Esophagus (tissue), 2 donors: ENCODE results near the gene PDXK. TPM values are rescaled to one million over a fixed set of nuclear protein-coding genes. Genes with fewer than 3 reads are reported as not detected.

Experiments
- H3K27ac ChIP-seq, 2 donors: one replicate each; pipeline ENCODE4 v1.5.1; 2013; ENCODE audit warnings: low read depth in 2 of 2, mild to moderate bottlenecking in 2 of 2, inconsistent platforms in 1 of 2, low read length in 1 of 2, moderate library complexity in 1 of 2
- H3K27me3 ChIP-seq, 2 donors: one replicate each; pipeline ENCODE4 v1.6.1; 2013; ENCODE audit warnings: low read length in 2 of 2, control low read depth in 1 of 2, mild to moderate bottlenecking in 1 of 2; ENCODE audit not compliant: insufficient read depth in 2 of 2, control insufficient read depth in 1 of 2
- H3K36me3 ChIP-seq, 2 donors: one replicate each; pipeline ENCODE4 v1.6.1; 2013; ENCODE audit warnings: low read length in 1 of 2; ENCODE audit not compliant: control insufficient read depth in 2 of 2, insufficient read depth in 2 of 2
- H3K4me1 ChIP-seq, 2 donors: one replicate each; pipeline ENCODE4 v1.6.1; 2013; ENCODE audit warnings: low read length in 1 of 2; ENCODE audit not compliant: control insufficient read depth in 2 of 2, insufficient read depth in 2 of 2
- H3K4me3 ChIP-seq, 2 donors: one replicate each; pipeline ENCODE4 v1.5.1; 2013; ENCODE audit warnings: low read length in 2 of 2, mild to moderate bottlenecking in 2 of 2, low read depth in 1 of 2, moderate library complexity in 1 of 2
- H3K9me3 ChIP-seq, 2 donors: one replicate each; pipeline ENCODE4 v1.6.1; 2013; ENCODE audit warnings: mild to moderate bottlenecking in 2 of 2, low read depth in 1 of 2, low read length in 1 of 2, moderate library complexity in 1 of 2; ENCODE audit not compliant: control insufficient read depth in 2 of 2, insufficient read depth in 1 of 2
- WGBS, 2 donors: extraction: QIAGEN DNeasy Blood & Tissue Kit; methylation state at CpG; one replicate each; pipeline ENCODE4 v1.1.7; 2013; 5-methylcytosine and 5-hydroxymethylcytosine counted together
- polyA plus RNA-seq, 2 donors: library from polyadenylated mRNA; stranded (reverse); fragments of 200-250 nt; gene quantifications; one replicate each; pipeline ENCODE4 v1.2.3, GENCODE V29; 2013
- donor health status: healthy with polysubstance abuse.
- donor health status: Bipolar disorder and iron deficiency.

The PDXK gene
- polyA plus RNA-seq, 2 donors: 54.7 to 73.4 TPM

- Histone ChIP-seq H3K27me3 (no peaks in the 10 kb centered on the region), H3K4me1 (peaks cover 2 to 30% of the 10 kb centered on the region in 2 donors), H3K27ac (peak overlapping the region; percentile 61 to 76), H3K36me3 (peaks cover 0 to 8% of the 10 kb centered on the region in 2 donors), H3K4me3 (peak overlapping the region; percentile 11 to 18), H3K9me3 (peaks cover 0 to 9% of the 10 kb centered on the region in 2 donors)
- WGBS, 2 donors: 85 to 91% methylated on average over 18 of the region's 18 CpGs
Measured at GRCh38 chr21:43786300-43786806, 67.4 kb downstream of the PDXK start.

- H3K4me1 ChIP-seq: peaks cover 2 to 30% of the 10 kb centered on the region in 2 donors
- H3K9me3 ChIP-seq: peaks cover 0 to 9% of the 10 kb centered on the region in 2 donors
- H3K27me3 ChIP-seq: no peaks in the 10 kb centered on the region
- 94 to 97% methylated on average over 38 of the region's 38 CpGs for WGBS, 2 donors
- H3K4me3 ChIP-seq: peak overlapping the region; percentile 11 to 14
- peaks cover 0 to 8% of the 10 kb centered on the region in 2 donors for H3K36me3 ChIP-seq
- peak overlapping the region in 1 of 2 donors; percentile 49 for H3K27ac ChIP-seq
Measured at GRCh38 chr21:43786807-43787440, 68.0 kb downstream of the PDXK start.

GRCh38 chr21:43789276-43790009, 70.5 kb downstream of the PDXK start, which contains the start of gene RRP1:
Gene RRP1 (plus strand): TSS chr21:43789577. CDS start chr21:43789630, 53 bp downstream.
- H3K27me3 ChIP-seq: no peaks in the 10 kb centered on the region
- peak within 1 kb of the TSS; percentile 88 to 94 for H3K27ac ChIP-seq
- peak within 1 kb of the TSS; percentile 85 to 90 for H3K4me3 ChIP-seq
- WGBS, 2 donors: 0 to 1% methylated on average over 63 to 83 of the region's 83 CpGs
- peaks cover 10 to 30% of the 10 kb centered on the region in 2 donors for H3K36me3 ChIP-seq
- H3K9me3 ChIP-seq: peaks cover 0 to 9% of the 10 kb centered on the region in 2 donors
- H3K4me1 ChIP-seq: peaks cover 0 to 21% of the 10 kb centered on the region in 2 donors

- H3K9me3 ChIP-seq: peaks cover 0 to 9% of the 10 kb centered on the region in 2 donors
- 7 to 10% methylated on average over 13 of the region's 13 CpGs for WGBS, 2 donors
- peak overlapping the region; percentile 58 to 67 for H3K27ac ChIP-seq
- H3K27me3 ChIP-seq: no peaks in the 10 kb centered on the region
- peaks cover 0 to 21% of the 10 kb centered on the region in 2 donors for H3K4me1 ChIP-seq
- peak overlapping the region; percentile 85 to 90 for H3K4me3 ChIP-seq
- peaks cover 10 to 36% of the 10 kb centered on the region in 2 donors for H3K36me3 ChIP-seq
Measured at GRCh38 chr21:43790010-43790524, 71.1 kb downstream of the PDXK start.

GRCh38 chr21:43792406-43792805, 73.5 kb downstream of the PDXK start:
- Histone ChIP-seq H3K4me1 (peaks cover 0 to 12% of the 10 kb centered on the region in 2 donors), H3K27ac (no peak overlapping the region), H3K36me3 (peaks cover 10 to 44% of the 10 kb centered on the region in 2 donors), H3K9me3 (no peaks in the 10 kb centered on the region), H3K27me3 (no peaks in the 10 kb centered on the region), H3K4me3 (no peak overlapping the region)
- 84 to 89% methylated on average over 8 of the region's 8 CpGs for WGBS, 2 donors

- no peaks in the 10 kb centered on the region for H3K9me3 ChIP-seq
- no peak overlapping the region for H3K4me3 ChIP-seq
- peaks cover 0 to 12% of the 10 kb centered on the region in 2 donors for H3K4me1 ChIP-seq
- peaks cover 17 to 52% of the 10 kb centered on the region in 2 donors for H3K36me3 ChIP-seq
- no peaks in the 10 kb centered on the region for H3K27me3 ChIP-seq
- 89 to 95% methylated on average over 16 of the region's 16 CpGs for WGBS, 2 donors
- no peak overlapping the region for H3K27ac ChIP-seq
Measured at GRCh38 chr21:43793243-43793642, 74.3 kb downstream of the PDXK start.

GRCh38 chr21:43794311-43794710, 75.4 kb downstream of the PDXK start:
- Histone ChIP-seq H3K9me3 (no peaks in the 10 kb centered on the region), H3K36me3 (peaks cover 25 to 62% of the 10 kb centered on the region in 2 donors), H3K27me3 (no peaks in the 10 kb centered on the region), H3K4me1 (peaks cover 0 to 12% of the 10 kb centered on the region in 2 donors), H3K27ac (no peak overlapping the region), H3K4me3 (no peak overlapping the region)
- WGBS, 2 donors: 89 to 93% methylated on average over 12 of the region's 12 CpGs

GRCh38 chr21:43794857-43795256, 75.9 kb downstream of the PDXK start:
- Histone ChIP-seq H3K9me3 (no peaks in the 10 kb centered on the region), H3K27me3 (no peaks in the 10 kb centered on the region), H3K4me3 (no peak overlapping the region), H3K36me3 (peaks cover 26 to 66% of the 10 kb centered on the region in 2 donors), H3K4me1 (peaks cover 0 to 12% of the 10 kb centered on the region in 2 donors), H3K27ac (no peak overlapping the region)
- 88 to 90% methylated on average over 14 of the region's 14 CpGs for WGBS, 2 donors

- WGBS, 2 donors: 92 to 94% methylated on average over 19 of the region's 19 CpGs
- Histone ChIP-seq H3K36me3 (peaks cover 26 to 80% of the 10 kb centered on the region in 2 donors), H3K4me1 (no peaks in the 10 kb centered on the region), H3K4me3 (no peak overlapping the region), H3K27ac (no peak overlapping the region), H3K27me3 (no peaks in the 10 kb centered on the region), H3K9me3 (no peaks in the 10 kb centered on the region)
Measured at GRCh38 chr21:43797415-43797814, 78.5 kb downstream of the PDXK start.
